Motor neuron (in vitro differentiated cells): Measurements from ENCODE around the gene RTRAF. TPM values are rescaled to one million over a fixed set of nuclear protein-coding genes. Genes with fewer than 3 reads are reported as not detected.

Experiments
- ATAC-seq, 8 experiments: fragments of 200-7000 bp; cut with Tn5 transposase; replicated peaks in 6 of 8; 2 replicates each; pipeline ENCODE4 v1.8.0; 2021; ENCODE audit warnings: mild to moderate bottlenecking in 8 of 8, moderate library complexity in 8 of 8
- H3K27ac ChIP-seq, 2 donors: fragments of 250-450 bp; sonication (Bioruptor Pico); 2 replicates each; pipeline ENCODE4 v1.9.0; 2021; ENCODE audit warnings: antibody characterized with exemption in 2 of 2, mild to moderate bottlenecking in 2 of 2, moderate library complexity in 1 of 2
- H3K4me1 ChIP-seq, 2 donors: fragments of 250-450 bp; sonication (Bioruptor Pico); replicated peaks in 1 of 2; 2 replicates each; pipeline ENCODE4 v1.6.1; 2021; ENCODE audit warnings: antibody characterized with exemption in 2 of 2, mild to moderate bottlenecking in 2 of 2, moderate library complexity in 1 of 2
- H3K4me3 ChIP-seq, 5 donors: fragments of 250-450 bp; sonication (Bioruptor Pico); 2 replicates each; pipeline ENCODE4 v1.9.0; 2021; ENCODE audit warnings: antibody characterized with exemption in 5 of 5, mild to moderate bottlenecking in 5 of 5, moderate library complexity in 4 of 5
- WGBS, 10 experiments: fragments of 450-650 bp; shearing (Covaris generic); methylation state at CpG; one replicate each; pipeline ENCODE4 v1.0.0; 2022; 5-methylcytosine and 5-hydroxymethylcytosine counted together
- in situ Hi-C, 9 experiments: fragments of 400-800 bp; cut with MboI; loops; one replicate each; pipeline ENCODE4 v1.15.0; 2021; ENCODE audit warnings: low sequenced_read_pairs in 9 of 9, low pct_unique_long_range_greater_than_20kb in 2 of 9; ENCODE audit not compliant: unreplicated experiment in 9 of 9
- total RNA-seq, 8 experiments: library from RNA; unstranded; fragments of 300-600 nt; gene quantifications; 2 replicates each; pipeline versions ENCODE4 v1.2.3 to v1.2.4, GENCODE V29; 2022

Gene RTRAF
- total RNA-seq, 8 experiments from 2014 or later, result 154 to 268 (median 214) TPM

GRCh38 chr14:51999084-51999483 lies 9.7 kb downstream of the RTRAF start:
- H3K4me1 ChIP-seq, result no peaks in the 10 kb centered on the region
- no peak overlapping the region for H3K4me3 ChIP-seq
- no peak for ATAC-seq
- 0 to 100% (median 37%) methylated on average over 1 to 2 of the region's 2 CpGs; no CpG with 5 or more reads in 2 of the 10 experiments for WGBS, 10 experiments
- in situ Hi-C loops, result loop anchor here in 5 of 9 experiments (25.0 kb wide), 1 partner anchor 712 kb away; no protein-coding TSS in a partner anchor
- H3K27ac ChIP-seq, result no peak overlapping the region

GRCh38 chr14:52000019-52000582 lies 10.8 kb downstream of the RTRAF start:
- WGBS, 10 experiments, result 7 to 100% (median 88%) methylated on average over 1 to 3 of the region's 3 CpGs; no CpG with 5 or more reads in 2 of the 10 experiments
- in situ Hi-C loops, result loop anchor here in 1 of 9 experiments (25.0 kb wide), 1 partner anchor 137 kb away; no protein-coding TSS in a partner anchor
- H3K4me1 ChIP-seq, result no peaks in the 10 kb centered on the region
- ATAC-seq, result no peak
- no peak overlapping the region for H3K4me3 ChIP-seq
- H3K27ac ChIP-seq, result no peak overlapping the region

- no peak overlapping the region for H3K4me3 ChIP-seq
- no peak for ATAC-seq
- no peak overlapping the region for H3K27ac ChIP-seq
- 63 to 100% (median 93%) methylated on average over 2 to 3 of the region's 3 CpGs for WGBS, 10 experiments
- H3K4me1 ChIP-seq, result no peaks in the 10 kb centered on the region
- in situ Hi-C loops, result loop anchor here in 1 of 9 experiments (25.0 kb wide), 1 partner anchor 137 kb away; no protein-coding TSS in a partner anchor
These were observed 11.3 kb downstream of the RTRAF start for GRCh38 chr14:52000696-52001095.

GRCh38 chr14:52002542-52002941 lies 13.2 kb downstream of the RTRAF start:
- in situ Hi-C loops, result loop anchor here in 1 of 9 experiments (25.0 kb wide), 1 partner anchor 135 kb away; no protein-coding TSS in a partner anchor
- no peak overlapping the region for H3K27ac ChIP-seq
- WGBS, 10 experiments, result 40 to 100% (median 86%) methylated on average over 1 to 4 of the region's 4 CpGs; no CpG with 5 or more reads in 1 of the 10 experiments
- ATAC-seq, result no peak
- H3K4me1 ChIP-seq, result no peaks in the 10 kb centered on the region
- no peak overlapping the region for H3K4me3 ChIP-seq

- in situ Hi-C loops, result loop anchor here in 1 of 9 experiments (25.0 kb wide), 1 partner anchor 134 kb away; no protein-coding TSS in a partner anchor
- Histone ChIP-seq H3K4me3 (no peak overlapping the region), H3K4me1 (no peaks in the 10 kb centered on the region), H3K27ac (no peak overlapping the region)
- ATAC-seq, result no peak
- 73 to 100% (median 97%) methylated on average over 1 to 3 of the region's 3 CpGs for WGBS, 10 experiments
These were observed 14.0 kb downstream of the RTRAF start for GRCh38 chr14:52003324-52003723.

- no peak for ATAC-seq
- in situ Hi-C loops, result loop anchor here in 1 of 9 experiments (25.0 kb wide), 1 partner anchor 132 kb away; no protein-coding TSS in a partner anchor
- Histone ChIP-seq H3K4me3 (no peak overlapping the region), H3K27ac (no peak overlapping the region), H3K4me1 (no peaks in the 10 kb centered on the region)
- WGBS, 10 experiments, result 60 to 100% (median 90%) methylated on average over 1 to 2 of the region's 2 CpGs; no CpG with 5 or more reads in 6 of the 10 experiments
These were observed 16.3 kb downstream of the RTRAF start for GRCh38 chr14:52005625-52006024.

GRCh38 chr14:52006361-52006760 lies 17.0 kb downstream of the RTRAF start:
- Histone ChIP-seq H3K27ac (no peak overlapping the region), H3K4me1 (no peaks in the 10 kb centered on the region), H3K4me3 (no peak overlapping the region)
- in situ Hi-C loops, result loop anchor here in 1 of 9 experiments (25.0 kb wide), 1 partner anchor 131 kb away; no protein-coding TSS in a partner anchor
- ATAC-seq, result no peak
- WGBS, 10 experiments, result 76 to 100% (median 100%) methylated on average over 1 to 3 of the region's 3 CpGs; no CpG with 5 or more reads in 3 of the 10 experiments

- 29 to 100% (median 100%) methylated on average over 1 of the region's 1 CpG; no CpG with 5 or more reads in 3 of the 10 experiments for WGBS, 10 experiments
- ATAC-seq, result no peak
- Histone ChIP-seq H3K4me1 (no peaks in the 10 kb centered on the region), H3K27ac (no peak overlapping the region), H3K4me3 (no peak overlapping the region)
- in situ Hi-C loops, result loop anchor here in 1 of 9 experiments (25.0 kb wide), 1 partner anchor 130 kb away; no protein-coding TSS in a partner anchor
These were observed 17.9 kb downstream of the RTRAF start for GRCh38 chr14:52007211-52007610.

GRCh38 chr14:52007637-52008036 lies 18.3 kb downstream of the RTRAF start:
- no peak overlapping the region for H3K4me3 ChIP-seq
- no peak for ATAC-seq
- no peak overlapping the region for H3K27ac ChIP-seq
- H3K4me1 ChIP-seq, result no peaks in the 10 kb centered on the region
- WGBS, 10 experiments, result 86 to 100% (median 100%) methylated on average over 1 of the region's 1 CpG; no CpG with 5 or more reads in 1 of the 10 experiments
- in situ Hi-C loops, result loop anchor here in 1 of 9 experiments (25.0 kb wide), 1 partner anchor 130 kb away; no protein-coding TSS in a partner anchor

- WGBS, 10 experiments, result 70 to 100% (median 92%) methylated on average over 1 to 3 of the region's 4 CpGs; no CpG with 5 or more reads in 6 of the 10 experiments
- no peaks in the 10 kb centered on the region for H3K4me1 ChIP-seq
- H3K27ac ChIP-seq, result no peak overlapping the region
- in situ Hi-C loops, result loop anchor here in 1 of 9 experiments (25.0 kb wide), 1 partner anchor 129 kb away; no protein-coding TSS in a partner anchor
- no peak for ATAC-seq
- no peak overlapping the region for H3K4me3 ChIP-seq
These were observed 18.8 kb downstream of the RTRAF start for GRCh38 chr14:52008136-52008535.

- ATAC-seq, result no peak
- Histone ChIP-seq H3K27ac (no peak overlapping the region), H3K4me1 (no peaks in the 10 kb centered on the region), H3K4me3 (no peak overlapping the region)
- in situ Hi-C loops, result loop anchor here in 1 of 9 experiments (25.0 kb wide), 1 partner anchor 127 kb away; no protein-coding TSS in a partner anchor
- 80 to 100% (median 100%) methylated on average over 1 to 3 of the region's 3 CpGs; no CpG with 5 or more reads in 4 of the 10 experiments for WGBS, 10 experiments
These were observed 20.9 kb downstream of the RTRAF start for GRCh38 chr14:52010173-52010693.

GRCh38 chr14:52011523-52011922 lies 22.2 kb downstream of the RTRAF start:
- H3K4me3 ChIP-seq, result no peak overlapping the region
- ATAC-seq, result no peak
- WGBS, 10 experiments, result 80 to 100% (median 94%) methylated on average over 1 to 8 of the region's 9 CpGs; no CpG with 5 or more reads in 2 of the 10 experiments
- in situ Hi-C loops, result loop anchor here in 1 of 9 experiments (25.0 kb wide), 1 partner anchor 126 kb away; no protein-coding TSS in a partner anchor
- no peaks in the 10 kb centered on the region for H3K4me1 ChIP-seq
- no peak overlapping the region for H3K27ac ChIP-seq

- no peak for ATAC-seq
- 0 to 100% (median 68%) methylated on average over 1 to 4 of the region's 4 CpGs; no CpG with 5 or more reads in 2 of the 10 experiments for WGBS, 10 experiments
These were observed 23.3 kb downstream of the RTRAF start for GRCh38 chr14:52012635-52013034.

More at GRCh38 chr14:52012635-52013034, 23.3 kb downstream of the RTRAF start:
- Histone ChIP-seq H3K4me1 (no peaks in the 10 kb centered on the region), H3K27ac (no peak overlapping the region), H3K4me3 (no peak overlapping the region)
- in situ Hi-C loops, result loop anchor here in 1 of 9 experiments (25.0 kb wide), 1 partner anchor 125 kb away; no protein-coding TSS in a partner anchor
